ENCODE results near the gene POC1A.
"Not testable (repeated sequence)": the region's sequence is repeated elsewhere in the genome, so short reads cannot be mapped to it uniquely, and the experiment has no call there.

Gene POC1A

DNA sequence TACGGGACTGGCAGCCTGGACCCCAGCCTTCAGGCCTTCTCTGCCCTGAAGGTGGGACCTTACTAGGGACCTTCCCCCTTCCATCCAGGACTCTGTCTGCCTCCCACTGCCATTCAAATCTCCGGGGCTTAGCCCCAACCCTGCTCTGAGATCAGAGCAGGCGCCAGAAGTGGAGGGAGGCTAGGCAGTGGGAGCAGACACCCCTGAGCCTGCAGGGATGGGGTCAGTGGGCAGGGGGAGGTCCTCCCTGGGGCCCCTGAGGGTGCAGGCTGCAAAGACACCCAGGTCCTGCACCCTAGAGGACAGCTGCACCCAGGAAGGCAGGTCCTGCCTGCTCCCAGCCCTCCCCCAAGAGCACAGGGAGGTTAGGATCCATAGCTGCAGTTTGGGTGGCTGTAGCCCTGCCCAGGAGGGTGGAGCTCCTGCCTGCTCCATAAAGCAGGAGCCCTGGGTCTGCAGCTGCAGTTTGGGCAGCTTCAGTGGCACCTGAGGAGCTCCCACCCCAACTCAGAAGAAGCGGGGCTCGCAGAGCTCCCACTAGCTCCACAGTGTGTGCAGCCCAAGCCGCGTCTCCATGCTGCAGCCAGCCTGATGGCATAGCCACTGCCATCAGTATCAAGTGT is 8.1 kb upstream of the POC1A start:
- intact Hi-C loops (cut with DNase I), result no loop called here
- DNase-seq, result peak in 2 of 10 donors; percentile 43 to 57

DNA sequence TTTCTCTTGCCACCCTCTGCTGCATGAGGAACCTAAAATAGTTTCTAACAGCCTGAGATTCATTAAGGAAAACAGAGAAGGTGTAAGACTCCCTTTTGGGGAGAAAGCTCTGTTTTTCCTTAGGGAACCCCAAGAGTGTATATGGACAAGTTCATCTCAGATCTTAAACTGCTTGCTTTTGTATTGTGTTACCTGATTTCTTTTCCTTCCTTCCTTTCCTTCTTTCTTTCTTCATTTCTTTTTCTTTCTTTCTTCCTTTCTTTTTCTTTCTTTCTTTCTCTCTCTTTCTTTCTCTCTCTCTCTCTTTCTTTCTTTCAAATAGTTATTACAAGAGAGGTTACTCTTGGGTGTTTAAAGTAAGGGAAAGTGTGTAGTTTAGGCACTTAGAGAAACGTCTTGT is 5.3 kb upstream of the POC1A start:
- intact Hi-C loops (cut with DNase I), result no loop called here
- DNase-seq, result no peak

DNA sequence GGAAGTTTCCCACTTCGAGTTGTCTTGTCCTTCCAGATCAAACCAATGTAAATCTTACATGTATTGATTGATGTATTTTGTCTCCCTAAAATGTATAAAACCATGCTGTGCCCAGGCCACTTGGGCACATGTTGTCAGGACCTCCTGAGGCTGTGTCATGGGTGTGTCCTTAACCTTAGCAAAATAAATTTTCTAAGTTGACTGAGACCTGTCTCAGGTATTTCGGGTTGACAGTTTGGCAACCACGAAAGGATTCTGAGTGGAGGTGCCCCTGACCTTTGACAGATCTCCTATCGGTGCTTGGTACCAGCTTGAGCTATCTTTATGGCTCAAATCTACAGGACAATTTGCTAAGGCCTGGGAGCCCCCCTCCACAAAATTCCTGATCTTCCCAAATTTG is 1.7 kb upstream of the POC1A start:
- intact Hi-C loops (cut with DNase I), result no loop called here
- peak in 1 of 10 donors; percentile 4 for DNase-seq

GRCh38 chr3:52153389-52154096 is 680 bp downstream of the POC1A start:
- DNase-seq, result peak in 2 of 10 donors; percentile 80 to 86
- intact Hi-C loops (cut with DNase I), result loop anchor here (1.0 kb wide), 1 partner anchor 45 kb away; the partner anchor contains the start of gene ALAS1

DNA sequence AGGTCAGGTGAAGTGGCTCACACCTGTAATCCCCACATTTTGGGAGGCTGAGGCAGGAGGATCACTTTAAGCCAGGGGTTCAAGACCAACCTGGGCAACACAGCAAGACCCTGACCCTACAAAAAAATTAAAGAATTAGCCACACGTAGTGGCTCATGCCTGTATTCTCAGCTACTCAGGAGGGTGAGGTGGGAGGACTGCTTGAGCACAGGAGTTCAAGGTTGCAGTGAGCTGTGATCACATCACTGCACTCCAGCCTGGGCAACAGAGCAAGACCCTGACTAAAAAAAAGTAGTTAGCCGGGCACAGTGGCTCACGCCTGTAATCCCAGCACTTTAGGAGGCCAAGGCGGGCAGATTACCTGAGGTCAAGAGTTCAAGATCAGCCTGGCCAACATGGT is 2.2 kb downstream of the POC1A start:
- peak in 1 of 10 donors; percentile 7 for DNase-seq
- intact Hi-C loops (cut with DNase I), result not testable (repeated sequence)

GRCh38 chr3:52150860-52151259 is 3.4 kb downstream of the POC1A start:
- peak in 2 of 10 donors; percentile 16 to 21 for DNase-seq
- intact Hi-C loops (cut with DNase I), result no loop called here

- intact Hi-C loops (cut with DNase I), result no loop called here
- DNase-seq, result peak in 1 of 10 donors; percentile 41
These were observed 3.9 kb downstream of the POC1A start for GRCh38 chr3:52150357-52150756.

- DNase-seq, result peak in 2 of 10 donors; percentile 42 to 76
- intact Hi-C loops (cut with DNase I), result no loop called here
These were observed 4.5 kb downstream of the POC1A start for GRCh38 chr3:52149726-52150125.

- intact Hi-C loops (cut with DNase I), result no loop called here
- DNase-seq, result peak in 2 of 10 donors; percentile 47 to 54
These were observed 5.2 kb downstream of the POC1A start for GRCh38 chr3:52149021-52149420.

DNA sequence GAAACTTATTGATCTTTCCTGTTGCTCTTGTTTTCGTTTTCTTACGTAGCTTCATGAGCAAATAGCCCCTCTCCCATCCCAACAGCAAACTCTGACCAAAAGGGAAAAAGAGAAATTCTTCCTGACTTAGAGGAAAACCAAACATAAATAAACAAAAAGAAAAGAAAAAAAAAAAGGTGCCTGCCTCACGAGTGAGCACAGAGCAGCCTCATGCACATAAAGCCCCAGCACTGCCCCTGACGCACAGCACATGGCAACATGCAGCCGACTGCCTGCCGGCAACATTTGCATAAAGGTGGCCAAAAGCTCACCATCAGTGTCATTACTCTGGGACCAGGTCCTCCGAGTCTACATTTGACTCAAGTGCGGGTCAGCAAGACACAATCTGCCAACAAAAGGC is 6.4 kb downstream of the POC1A start:
- intact Hi-C loops (cut with DNase I), result no loop called here
- DNase-seq, result peak in 1 of 10 donors; percentile 17

DNA sequence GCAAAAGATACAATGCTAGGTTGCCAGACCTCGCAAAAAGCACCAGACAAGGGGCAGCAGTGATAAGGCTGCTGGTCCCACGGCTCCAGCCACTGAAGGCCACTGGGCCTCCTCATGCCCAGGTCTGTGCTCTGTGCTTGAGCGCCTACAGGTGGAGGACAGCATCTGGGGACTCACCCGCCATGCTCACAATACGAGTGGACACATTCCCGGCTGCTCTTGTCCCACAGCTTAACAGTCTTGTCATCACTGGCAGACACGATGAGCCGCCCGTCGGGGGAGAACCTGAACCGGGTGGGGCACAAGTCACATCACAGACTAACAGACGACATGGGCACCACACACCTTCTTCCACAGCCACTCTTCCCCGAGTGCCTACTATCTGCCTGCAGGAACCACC is 7.4 kb downstream of the POC1A start:
- peak in 1 of 10 donors; percentile 40 for DNase-seq
- intact Hi-C loops (cut with DNase I), result no loop called here

GRCh38 chr3:52146189-52146588 is 8.0 kb downstream of the POC1A start:
- intact Hi-C loops (cut with DNase I), result no loop called here

DNA sequence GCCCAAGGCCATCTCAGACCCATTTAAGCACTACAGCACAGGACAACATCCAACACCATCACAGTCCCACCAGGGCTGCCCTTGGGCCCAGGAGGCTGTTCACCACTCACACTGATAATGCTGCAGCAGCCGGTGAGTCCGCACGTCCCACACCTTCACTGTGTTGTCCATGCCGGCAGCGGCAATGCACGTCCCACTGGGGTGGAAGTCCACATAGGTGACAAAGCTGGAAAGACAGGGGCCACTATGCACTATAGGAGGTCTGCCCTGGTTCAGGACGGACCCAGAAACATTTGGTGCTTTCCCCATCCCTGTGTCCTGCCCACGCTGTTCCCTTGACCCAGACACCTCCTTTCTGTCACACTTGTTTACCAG is 8.5 kb downstream of the POC1A start:
- intact Hi-C loops (cut with DNase I), result no loop called here
- peak in 2 of 10 donors; percentile 14 to 81 for DNase-seq

More at GRCh38 chr3:52146189-52146588, 8.0 kb downstream of the POC1A start:
- DNase-seq, result peak in 1 of 10 donors; percentile 6

GRCh38 chr3:52144796-52145735 is 9.2 kb downstream of the POC1A start:
- intact Hi-C loops (cut with DNase I), result loop anchor here (1.0 to 5.0 kb wide), 2 partner anchors 93 to 144 kb away; no protein-coding TSS in a partner anchor
- DNase-seq, result peak in 2 of 10 donors; percentile 12 to 74

- intact Hi-C loops (cut with DNase I), result loop anchor here (1.0 to 5.0 kb wide), 2 partner anchors 92 to 143 kb away; no protein-coding TSS in a partner anchor
These were observed 10.0 kb downstream of the POC1A start for GRCh38 chr3:52144034-52144795.

GRCh38 chr3:52143616-52144015 is 10.6 kb downstream of the POC1A start:
- intact Hi-C loops (cut with DNase I), result loop anchor here (1.0 to 5.0 kb wide), 2 partner anchors 91 to 142 kb away; no protein-coding TSS in a partner anchor
- DNase-seq, result peak in 2 of 10 donors; percentile 7 to 68

More at GRCh38 chr3:52144034-52144795, 10.0 kb downstream of the POC1A start:
- peak; percentile 71 to 97 (median 88) for DNase-seq

DNA sequence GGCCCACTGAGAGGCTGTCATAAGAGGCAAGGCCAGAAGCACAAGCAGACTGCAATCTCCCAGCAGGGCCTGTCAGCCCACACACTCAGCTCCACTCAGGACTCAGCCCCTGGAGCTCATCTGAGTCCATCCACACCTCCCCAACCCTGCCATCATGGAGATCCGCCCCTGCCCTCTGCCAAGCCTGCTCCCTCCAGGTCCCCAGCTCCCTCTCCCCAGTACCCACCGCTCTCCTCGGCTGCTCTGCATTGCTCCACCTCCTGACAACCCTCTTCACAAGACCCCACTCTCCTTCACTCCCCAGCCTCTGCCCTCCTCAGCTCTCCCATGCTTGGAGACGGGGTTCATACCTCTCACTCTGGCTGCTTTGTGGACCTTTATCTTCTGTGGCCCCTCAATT is 11.1 kb downstream of the POC1A start:
- intact Hi-C loops (cut with DNase I), result loop anchor here (5.0 kb wide), 1 partner anchor 91 kb away; no protein-coding TSS in a partner anchor

DNA sequence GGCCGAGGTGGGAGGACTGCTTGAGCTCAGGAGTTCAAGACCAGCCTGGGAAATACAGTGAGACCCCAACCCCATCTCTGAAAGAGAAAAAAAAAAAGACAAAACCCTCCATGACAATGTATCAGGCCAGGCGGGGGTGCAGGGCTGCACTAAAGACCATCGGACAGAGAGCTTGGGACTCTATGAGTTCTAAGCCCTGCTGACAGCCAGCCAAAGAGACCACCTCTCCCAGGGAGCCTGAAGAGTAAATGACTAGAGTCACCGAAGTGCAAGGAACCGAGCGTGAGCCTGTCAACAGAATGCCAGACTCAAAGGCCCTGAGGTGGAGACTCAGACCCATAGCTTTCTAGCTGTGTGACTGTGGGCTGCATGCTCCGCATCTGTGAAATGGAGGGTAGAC is 12.5 kb downstream of the POC1A start:
- intact Hi-C loops (cut with DNase I), result loop anchor here (5.0 kb wide), 1 partner anchor 89 kb away; no protein-coding TSS in a partner anchor
- DNase-seq, result peak in 3 of 10 donors; percentile 1 to 51 (median 22)

More for the DNA sequence above, 11.1 kb downstream of the POC1A start:
- DNase-seq, result peak in 1 of 10 donors; percentile 73

- DNase-seq, result peak in 2 of 10 donors; percentile 54 to 79
- intact Hi-C loops (cut with DNase I), result loop anchor here (5.0 kb wide), 1 partner anchor 88 kb away; no protein-coding TSS in a partner anchor
These were observed 13.5 kb downstream of the POC1A start for GRCh38 chr3:52140769-52141168.
